H1 (cell line): Measurements from ENCODE around the gene CXCR3. TPM values are rescaled to one million over a fixed set of nuclear protein-coding genes. Genes with fewer than 3 reads are reported as not detected.

Experiments
- RNF2 ChIP-seq: fragments of 200-900, 300-1000 bp; sonication (generic); IDR thresholded peaks from 2 replicates; pipeline ENCODE4 v1.7.1; 2016; ENCODE audit warnings: borderline replicate concordance, low read depth, mild to moderate bottlenecking, antibody characterized with exemption, low read length; ENCODE audit not compliant: poor library complexity, severe bottlenecking; ENCODE audit errors: missing control alignments
- polyA plus RNA-seq, 7 experiments: library from polyadenylated mRNA; depleted of rRNA in 3 of 7; stranded (reverse) in 5 of 7; unstranded in 2 of 7; fragments of >200 nt in 5 of 7; fragments of 200-250 nt in 2 of 7; gene quantifications; 1 replicate in 5 of 7; 2 replicates in 1 of 7; 4 replicates in 1 of 7; pipeline versions ENCODE4 v1.2.1 to v1.2.3, GENCODE V29; 2011 to 2013; ENCODE audit warnings: missing spikeins in 2 of 7, mixed read lengths in 2 of 7
- total RNA-seq: library from RNA; stranded (reverse); fragmentation: NEBNext Ultra II Directional; extraction: Animal tissue kit (Norgen Biotek cat#: 25700); gene quantifications from 2 replicates; pipeline ENCODE4 v1.2.1, GENCODE V29; 2021

Gene CXCR3
- total and polyA plus RNA-seq, 2 of the 8 experiments (the other 6 are each of a cell fraction or from before 2014, with no cell fraction given) = not detected

DNA sequence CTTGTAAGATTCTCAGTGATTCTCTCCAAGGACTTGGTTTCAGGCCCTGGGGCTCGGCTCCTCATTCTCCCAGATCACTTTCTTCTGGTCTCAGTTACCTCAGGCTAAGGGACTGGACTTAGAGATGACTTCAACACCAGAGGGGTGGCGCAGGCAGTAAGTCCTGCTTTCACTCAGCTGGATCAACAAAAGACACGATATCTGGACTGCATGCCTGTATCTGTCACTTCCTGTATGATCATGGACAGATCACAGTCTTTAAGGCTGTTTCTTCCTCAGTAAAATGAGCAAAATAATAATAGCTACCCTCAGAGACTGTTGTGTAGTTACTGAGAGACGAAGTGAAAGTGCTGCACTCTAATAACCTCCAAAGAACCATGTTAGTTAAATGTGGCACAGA, 19.5 kb upstream of the CXCR3 start (continued):
- no peak for TF ChIP-seq RNF2
- TF ChIP-seq, all 59 proteins: peak for 0
